ENCODE results near the gene MLLT6.

MLLT6 gene

DNA sequence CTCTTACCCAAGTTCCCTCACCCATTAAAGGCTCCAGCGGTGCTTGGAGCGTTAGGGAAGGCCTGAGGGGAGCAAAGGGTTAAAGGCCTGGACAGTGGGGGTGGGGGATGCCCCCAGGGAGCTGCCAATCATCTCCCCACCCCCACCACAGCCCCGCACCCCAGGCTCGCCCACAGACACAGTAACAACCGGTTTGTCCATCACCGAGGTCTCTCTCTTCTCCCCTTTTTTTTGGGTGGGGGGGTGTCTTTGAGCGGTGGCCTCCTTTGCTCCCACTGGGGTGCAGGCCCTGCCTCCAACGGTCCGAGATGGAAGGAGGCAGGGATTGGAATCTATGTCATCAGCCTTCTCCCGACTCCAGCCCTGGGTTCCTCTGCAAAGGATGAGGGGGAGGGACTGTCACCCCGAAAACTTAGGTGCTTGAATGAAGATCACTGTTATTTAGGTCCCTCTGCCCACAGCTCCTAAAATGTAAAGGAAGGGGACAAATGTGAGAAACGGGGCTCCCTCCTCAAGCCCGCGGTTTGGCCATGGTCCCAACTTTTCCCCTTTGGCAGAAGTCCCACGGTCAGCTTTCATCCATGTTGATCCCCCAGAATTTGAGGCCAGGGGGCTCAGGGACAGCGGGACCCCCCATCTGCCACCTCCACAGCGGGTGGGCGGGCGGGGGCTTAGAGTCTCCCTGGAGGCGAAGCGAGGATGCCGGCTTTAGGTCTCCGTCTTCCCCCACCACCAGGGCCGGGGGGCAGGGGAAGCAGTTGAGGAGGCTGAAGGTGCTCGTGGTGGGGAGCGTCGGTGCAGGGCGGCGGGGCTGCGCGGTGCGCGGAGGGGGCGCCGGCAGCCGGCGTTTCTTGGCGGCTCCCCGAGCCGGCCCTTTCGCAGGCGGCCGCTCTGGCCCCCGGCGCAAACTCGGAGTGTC is 32.0 kb upstream of the MLLT6 start:
- no peak for TF ChIP-seq FOXM1 (IDR thresholded peaks at IDR 0.05; ENCODE audit: borderline replicate concordance)
- TF ChIP-seq, protein P1, sequence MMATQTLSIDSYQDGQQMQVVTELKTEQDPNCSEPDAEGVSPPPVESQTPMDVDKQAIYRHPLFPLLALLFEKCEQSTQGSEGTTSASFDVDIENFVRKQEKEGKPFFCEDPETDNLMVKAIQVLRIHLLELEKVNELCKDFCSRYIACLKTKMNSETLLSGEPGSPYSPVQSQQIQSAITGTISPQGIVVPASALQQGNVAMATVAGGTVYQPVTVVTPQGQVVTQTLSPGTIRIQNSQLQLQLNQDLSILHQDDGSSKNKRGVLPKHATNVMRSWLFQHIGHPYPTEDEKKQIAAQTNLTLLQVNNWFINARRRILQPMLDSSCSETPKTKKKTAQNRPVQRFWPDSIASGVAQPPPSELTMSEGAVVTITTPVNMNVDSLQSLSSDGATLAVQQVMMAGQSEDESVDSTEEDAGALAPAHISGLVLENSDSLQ (IDR thresholded peaks at IDR 0.05), result peak; percentile 59
- ChIA-PET CTCF (interaction anchor here (0.5 to 1.6 kb wide), 2 partner anchors 115 to 178 kb away, joined by 3 read pairs; no protein-coding TSS in a partner anchor), POLR2A (no interaction called here)
- no peak for DNase-seq (ENCODE audit: extremely low spot score)

GRCh38 chr17:38673707-38674013 is 31.4 kb upstream of the MLLT6 start:
- TF ChIP-seq SUZ12 (IDR thresholded peaks at IDR 0.05) (no peak), L3MBTL2 (conservative IDR thresholded peaks at IDR 0.05) (no peak), NFRKB (IDR thresholded peaks at IDR 0.05) (no peak), CTBP1 (IDR thresholded peaks at IDR 0.05; ENCODE audit: borderline replicate concordance) (no peak), HDGF (IDR thresholded peaks at IDR 0.05; ENCODE audit: borderline replicate concordance) (no peak), BHLHE40 (IDR thresholded peaks at IDR 0.05; ENCODE audit: borderline replicate concordance) (no peak), ELF4 (IDR thresholded peaks at IDR 0.05) (no peak), LEF1 (IDR thresholded peaks at IDR 0.05; ENCODE audit: borderline replicate concordance) (no peak), TARDBP (IDR thresholded peaks at IDR 0.05) (no peak), ZNF384 (IDR thresholded peaks at IDR 0.05) (no peak), FOXK2 (IDR thresholded peaks at IDR 0.05) (no peak), SP1 (IDR thresholded peaks at IDR 0.05) (no peak), FOXM1 (IDR thresholded peaks at IDR 0.05; ENCODE audit: borderline replicate concordance) (no peak), FOXA1 (IDR thresholded peaks at IDR 0.05) (no peak), ARNT (IDR thresholded peaks at IDR 0.05) (no peak)
- TF ChIP-seq, protein P1 (IDR thresholded peaks at IDR 0.05), result no peak
- POLR2A ChIA-PET, result no interaction called here
- DNase-seq (ENCODE audit: extremely low spot score), result no peak
- CTCF ChIA-PET, result interaction anchor here (0.5 to 1.9 kb wide), 3 partner anchors 11 to 178 kb away, joined by 3 to 8 read pairs (median 3); no protein-coding TSS in a partner anchor

DNA sequence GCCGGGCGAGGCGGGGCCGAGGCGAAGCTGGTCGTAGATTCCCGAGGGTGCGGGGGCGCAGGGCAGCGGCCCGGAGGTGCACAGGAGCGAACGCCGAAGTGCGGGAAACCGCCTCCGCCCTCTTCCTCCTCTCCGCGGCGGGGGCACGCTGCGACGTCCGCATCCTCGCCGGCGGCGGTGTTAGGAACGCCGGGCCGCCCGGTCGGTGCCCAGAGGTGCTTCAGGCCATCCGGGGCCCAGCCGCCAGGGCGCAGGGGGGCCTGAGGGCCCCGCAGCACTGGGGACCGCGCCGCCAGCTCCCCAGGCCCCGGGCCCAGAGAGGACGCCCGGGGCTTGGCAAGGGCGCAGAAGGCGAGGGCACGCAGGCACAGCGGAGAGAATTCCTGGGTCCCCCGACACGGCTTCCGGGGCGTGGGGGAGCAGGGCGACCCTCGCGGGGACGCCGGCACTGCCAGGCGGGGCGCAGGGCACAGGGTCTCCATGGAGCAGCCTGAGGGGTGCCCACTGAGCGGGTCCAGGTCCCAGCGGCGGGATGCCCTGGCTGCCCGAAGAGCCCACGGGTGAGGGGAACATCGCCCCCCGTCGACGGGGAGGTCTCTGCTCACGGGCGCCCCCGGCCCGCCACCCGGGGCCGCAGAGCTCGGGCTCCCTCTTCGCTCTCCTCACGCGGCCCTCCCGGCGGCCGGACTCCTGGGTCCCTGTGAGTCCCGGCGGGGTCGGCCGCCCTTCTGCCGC is 30.9 kb upstream of the MLLT6 start:
- CTCF ChIA-PET, result interaction anchor here (0.5 to 1.9 kb wide), 3 partner anchors 11 to 179 kb away, joined by 3 to 8 read pairs (median 3); no protein-coding TSS in a partner anchor
- POLR2A ChIA-PET, result interaction anchor here (1.1 to 2.3 kb wide), 2 partner anchors 31 to 76 kb away, joined by 3 to 7 read pairs; partner anchors contain the start of gene MLLT6
- no peak for DNase-seq (ENCODE audit: extremely low spot score)
- TF ChIP-seq ELF4 (IDR thresholded peaks at IDR 0.05), result no peak
- TF ChIP-seq, protein P1 (IDR thresholded peaks at IDR 0.05), result no peak
- TF ChIP-seq SUZ12 (IDR thresholded peaks at IDR 0.05), result no peak
- no peak for TF ChIP-seq FOXK2 (IDR thresholded peaks at IDR 0.05)
- no peak for TF ChIP-seq HDGF (IDR thresholded peaks at IDR 0.05; ENCODE audit: borderline replicate concordance)
- no peak for TF ChIP-seq NFRKB (IDR thresholded peaks at IDR 0.05)
- TF ChIP-seq CTBP1 (IDR thresholded peaks at IDR 0.05; ENCODE audit: borderline replicate concordance), result no peak
- no peak for TF ChIP-seq SP1 (IDR thresholded peaks at IDR 0.05)
- no peak for TF ChIP-seq TARDBP (IDR thresholded peaks at IDR 0.05)

GRCh38 chr17:38674749-38675615 is 30.1 kb upstream of the MLLT6 start, which contains the start of gene EPOP:
TSS of gene EPOP (minus strand) at chr17:38674957. CDS start at chr17:38674495, 462 bp downstream.
- CTCF ChIA-PET, result interaction anchor here (1.6 to 2.4 kb wide), 3 partner anchors 12 to 117 kb away, joined by 3 to 11 read pairs (median 8); no protein-coding TSS in a partner anchor
- TF ChIP-seq SUZ12 (IDR thresholded peaks at IDR 0.05) (no peak), L3MBTL2 (conservative IDR thresholded peaks at IDR 0.05) (peak; percentile 92), FOXM1 (IDR thresholded peaks at IDR 0.05; ENCODE audit: borderline replicate concordance) (no peak), SP1 (IDR thresholded peaks at IDR 0.05) (no peak), NFRKB (IDR thresholded peaks at IDR 0.05) (no peak), ARNT (IDR thresholded peaks at IDR 0.05) (no peak), HDGF (IDR thresholded peaks at IDR 0.05; ENCODE audit: borderline replicate concordance) (no peak), CTBP1 (IDR thresholded peaks at IDR 0.05; ENCODE audit: borderline replicate concordance) (0 out of 2 replicates have a peak, but pooled peaks have one; percentile 9), FOXK2 (IDR thresholded peaks at IDR 0.05) (no peak)
- TF ChIP-seq, protein P1 (IDR thresholded peaks at IDR 0.05), result no peak
- peak; percentile 83 for DNase-seq (ENCODE audit: extremely low spot score)
- POLR2A ChIA-PET, result interaction anchor here (0.5 to 2.3 kb wide), 6 partner anchors 27 to 116 kb away, joined by 3 to 7 read pairs (median 4); partner anchors contain the start of gene MLLT6

All from HEK293T (cell line).